Parathyroid adenoma (tissue), 2 donors: Measurements from ENCODE around the gene EXOG.

Experiments used
- H2AFZ ChIP-seq: fragments of 300-600 bp; sonication (generic); one replicate; pipeline ENCODE4 v1.7.0; 2017; ENCODE audit warnings: antibody characterized with exemption, mild to moderate bottlenecking
- H3K27ac ChIP-seq: fragments of 300-600 bp; sonication (generic); one replicate; pipeline ENCODE4 v1.7.0; 2017
- H3K27me3 ChIP-seq: fragments of 300-600 bp; sonication (generic); one replicate; pipeline ENCODE4 v1.7.0; 2017; ENCODE audit warnings: low read length; ENCODE audit not compliant: control insufficient read depth, insufficient read depth
- H3K36me3 ChIP-seq: fragments of 300-600 bp; sonication (generic); one replicate; pipeline ENCODE4 v1.7.0; 2017; ENCODE audit warnings: low read length; ENCODE audit not compliant: control insufficient read depth, insufficient read depth
- H3K4me1 ChIP-seq: fragments of 300-600 bp; sonication (generic); one replicate; pipeline ENCODE4 v1.7.0; 2017; ENCODE audit warnings: control low read depth
- H3K4me2 ChIP-seq: fragments of 300-600 bp; sonication (generic); one replicate; pipeline ENCODE4 v1.7.0; 2017; ENCODE audit warnings: low read length
- H3K4me3 ChIP-seq: fragments of 300-600 bp; sonication (generic); one replicate; pipeline ENCODE4 v1.7.0; 2017; ENCODE audit warnings: low read depth, low read length
- H3K79me2 ChIP-seq: fragments of 300-600 bp; sonication (generic); one replicate; pipeline ENCODE4 v1.7.0; 2017; ENCODE audit warnings: control low read depth
- H3K9ac ChIP-seq: fragments of 300-600 bp; sonication (generic); one replicate; pipeline ENCODE4 v1.7.0; 2017; ENCODE audit warnings: mild to moderate bottlenecking
- H3K9me3 ChIP-seq: fragments of 300-600 bp; sonication (generic); one replicate; pipeline ENCODE4 v1.7.0; 2017; ENCODE audit warnings: low read length; ENCODE audit not compliant: control insufficient read depth
- CTCF ChIP-seq: fragments of 300-600 bp; sonication (generic); IDR thresholded peaks from one replicate; pipeline ENCODE4 v1.7.0; 2017; ENCODE audit warnings: antibody characterized with exemption, mild to moderate bottlenecking
- donor health status: primary hyperparathyroidism.

The EXOG gene

GRCh38 chr3:38522002-38522401 lies 25.9 kb downstream of the EXOG start:
- Histone ChIP-seq H3K9ac (no peak overlapping the region), H3K4me3 (no peak overlapping the region), H2AFZ (no peak overlapping the region), H3K4me1 (no peaks in the 10 kb centered on the region), H3K27me3 (no peaks in the 10 kb centered on the region), H3K4me2 (no peak overlapping the region), H3K79me2 (no peaks in the 10 kb centered on the region), H3K36me3 (no peaks in the 10 kb centered on the region), H3K27ac (no peak overlapping the region), H3K9me3 (no peaks in the 10 kb centered on the region)
- TF ChIP-seq CTCF = no peak

- H3K4me3 ChIP-seq = no peak overlapping the region
- no peak for TF ChIP-seq CTCF
- no peak overlapping the region for H3K4me2 ChIP-seq
- no peak overlapping the region for H2AFZ ChIP-seq
- H3K27me3 ChIP-seq = no peaks in the 10 kb centered on the region
- H3K4me1 ChIP-seq = no peaks in the 10 kb centered on the region
- H3K79me2 ChIP-seq = no peaks in the 10 kb centered on the region
- no peak overlapping the region for H3K27ac ChIP-seq
- H3K9ac ChIP-seq = no peak overlapping the region
- no peaks in the 10 kb centered on the region for H3K9me3 ChIP-seq
- H3K36me3 ChIP-seq = no peaks in the 10 kb centered on the region
These were observed 28.1 kb downstream of the EXOG start for GRCh38 chr3:38524141-38524739.

GRCh38 chr3:38526792-38527191 lies 30.7 kb downstream of the EXOG start:
- Histone ChIP-seq H3K4me2 (no peak overlapping the region), H3K27me3 (no peaks in the 10 kb centered on the region), H3K9me3 (no peaks in the 10 kb centered on the region), H3K4me3 (no peak overlapping the region), H3K27ac (no peak overlapping the region), H3K9ac (no peak overlapping the region), H2AFZ (no peak overlapping the region), H3K4me1 (no peaks in the 10 kb centered on the region), H3K79me2 (no peaks in the 10 kb centered on the region), H3K36me3 (no peaks in the 10 kb centered on the region)
- TF ChIP-seq CTCF = no peak

- H3K79me2 ChIP-seq = no peaks in the 10 kb centered on the region
- no peak overlapping the region for H3K4me3 ChIP-seq
- H3K9ac ChIP-seq = no peak overlapping the region
- H2AFZ ChIP-seq = no peak overlapping the region
- no peak for TF ChIP-seq CTCF
- H3K27ac ChIP-seq = no peak overlapping the region
- no peaks in the 10 kb centered on the region for H3K4me1 ChIP-seq
- H3K27me3 ChIP-seq = no peaks in the 10 kb centered on the region
- H3K4me2 ChIP-seq = no peak overlapping the region
- H3K36me3 ChIP-seq = no peaks in the 10 kb centered on the region
- no peaks in the 10 kb centered on the region for H3K9me3 ChIP-seq
These were observed 32.3 kb downstream of the EXOG start for GRCh38 chr3:38528457-38528856.

GRCh38 chr3:38532529-38532928 lies 36.4 kb downstream of the EXOG start:
- H3K36me3 ChIP-seq = no peaks in the 10 kb centered on the region
- H3K4me1 ChIP-seq = no peaks in the 10 kb centered on the region
- H3K27me3 ChIP-seq = no peaks in the 10 kb centered on the region
- H2AFZ ChIP-seq = no peak overlapping the region
- no peak overlapping the region for H3K4me3 ChIP-seq
- no peak overlapping the region for H3K4me2 ChIP-seq
- H3K9ac ChIP-seq = no peak overlapping the region
- no peak overlapping the region for H3K27ac ChIP-seq
- TF ChIP-seq CTCF = no peak
- H3K9me3 ChIP-seq = no peaks in the 10 kb centered on the region
- H3K79me2 ChIP-seq = no peaks in the 10 kb centered on the region
